Tibial nerve (tissue), 4 donors: ENCODE measurements around the gene HDGFL2.

Source experiments
- EP300 ChIP-seq, 2 donors: sonication (generic); formaldehyde crosslinking; IDR thresholded peaks; one replicate each; pipeline ENCODE4 v1.6.1; 2017; ENCODE audit warnings: antibody characterized with exemption in 2 of 2, mild to moderate bottlenecking in 1 of 2
- POLR2A ChIP-seq, 2 donors: fragments of 450-650 bp; IDR thresholded peaks; one replicate each; pipeline ENCODE4 v1.6.1; 2017; ENCODE audit warnings: antibody characterized with exemption in 2 of 2, mild to moderate bottlenecking in 2 of 2, moderate library complexity in 2 of 2
- TF ChIP-seq, protein P1 (sequence below), 5 experiments: fragments of 200-600 bp in 3 of 5; fragments of 450-650 bp in 2 of 5; sonication (generic) in 3 of 5; IDR thresholded peaks; one replicate each; pipeline ENCODE4 v1.5.1; 2016 to 2019; ENCODE audit warnings: antibody characterized with exemption in 5 of 5, mild to moderate bottlenecking in 3 of 5, moderate library complexity in 2 of 5

DNA sequence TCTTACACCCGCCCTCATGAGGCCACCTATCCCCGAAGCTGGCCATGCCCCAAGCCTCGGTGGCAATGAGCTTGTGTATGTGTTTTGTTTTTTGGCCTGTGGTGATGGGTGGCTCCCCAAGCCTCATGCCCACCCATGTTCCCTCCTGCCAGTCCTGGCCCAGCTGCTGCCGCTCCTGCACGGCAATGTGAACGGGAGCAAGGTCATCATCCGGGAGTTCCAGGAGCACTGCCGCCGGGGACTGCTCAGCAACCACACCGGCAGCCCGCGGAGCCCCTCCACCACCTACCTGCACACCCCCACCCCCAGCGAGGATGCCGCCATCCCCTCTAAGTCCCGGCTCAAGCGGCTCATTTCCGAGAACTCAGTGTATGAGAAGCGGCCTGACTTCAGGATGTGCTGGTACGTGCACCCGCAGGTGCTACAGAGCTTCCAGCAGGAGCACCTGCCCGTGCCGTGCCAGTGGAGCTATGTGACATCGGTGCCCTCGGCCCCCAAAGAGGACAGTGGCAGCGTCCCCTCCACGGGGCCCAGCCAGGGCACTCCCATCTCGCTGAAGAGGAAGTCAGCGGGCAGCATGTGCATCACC is 39.1 kb upstream of the HDGFL2 start:
- TF ChIP-seq, protein P1, sequence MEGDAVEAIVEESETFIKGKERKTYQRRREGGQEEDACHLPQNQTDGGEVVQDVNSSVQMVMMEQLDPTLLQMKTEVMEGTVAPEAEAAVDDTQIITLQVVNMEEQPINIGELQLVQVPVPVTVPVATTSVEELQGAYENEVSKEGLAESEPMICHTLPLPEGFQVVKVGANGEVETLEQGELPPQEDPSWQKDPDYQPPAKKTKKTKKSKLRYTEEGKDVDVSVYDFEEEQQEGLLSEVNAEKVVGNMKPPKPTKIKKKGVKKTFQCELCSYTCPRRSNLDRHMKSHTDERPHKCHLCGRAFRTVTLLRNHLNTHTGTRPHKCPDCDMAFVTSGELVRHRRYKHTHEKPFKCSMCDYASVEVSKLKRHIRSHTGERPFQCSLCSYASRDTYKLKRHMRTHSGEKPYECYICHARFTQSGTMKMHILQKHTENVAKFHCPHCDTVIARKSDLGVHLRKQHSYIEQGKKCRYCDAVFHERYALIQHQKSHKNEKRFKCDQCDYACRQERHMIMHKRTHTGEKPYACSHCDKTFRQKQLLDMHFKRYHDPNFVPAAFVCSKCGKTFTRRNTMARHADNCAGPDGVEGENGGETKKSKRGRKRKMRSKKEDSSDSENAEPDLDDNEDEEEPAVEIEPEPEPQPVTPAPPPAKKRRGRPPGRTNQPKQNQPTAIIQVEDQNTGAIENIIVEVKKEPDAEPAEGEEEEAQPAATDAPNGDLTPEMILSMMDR (IDR thresholded peaks at IDR 0.05), result no peak
- TF ChIP-seq POLR2A (IDR thresholded peaks at IDR 0.05), result no peak
- no peak for TF ChIP-seq EP300 (IDR thresholded peaks at IDR 0.05)
